Activated CD4-positive, CD25-positive, alpha-beta regulatory T cell treated with anti-CD3 and anti-CD28 coated beads, Interleukin-2, amount 50 U/mL, for 24 hours (primary cell): ENCODE data around the gene SLC5A2.
"Not testable (repeated sequence)": the region's sequence is repeated elsewhere in the genome, so short reads cannot be mapped to it uniquely, and the experiment has no call there.

Source experiments
- ATAC-seq, 2 donors: fragments of 150-1000 bp; cut with Tn5 transposase; one replicate each; pipeline ENCODE4 v1.10.0; 2021; ENCODE audit warnings: mild to moderate bottlenecking in 1 of 2, moderate library complexity in 1 of 2

The SLC5A2 gene

GRCh38 chr16:31483081-31483480 is at the start of gene SLC5A2:
SLC5A2 (plus strand) TSS chr16:31483123; CDS start chr16:31483137, 14 bp downstream.
- no peak for ATAC-seq

GRCh38 chr16:31435341-31436220 is 47.3 kb upstream of the SLC5A2 start:
- no peak for ATAC-seq

- ATAC-seq: no peak
These were observed 46.5 kb upstream of the SLC5A2 start for GRCh38 chr16:31436221-31437045.

- ATAC-seq: no peak
These were observed 44.5 kb upstream of the SLC5A2 start for GRCh38 chr16:31438414-31438813.

- ATAC-seq: not testable (repeated sequence)
These were observed 43.9 kb upstream of the SLC5A2 start for GRCh38 chr16:31439023-31439422.

GRCh38 chr16:31439519-31439918 is 43.4 kb upstream of the SLC5A2 start:
- ATAC-seq: no peak

- no peak for ATAC-seq
These were observed 42.3 kb upstream of the SLC5A2 start for GRCh38 chr16:31440516-31441184.

- ATAC-seq: no peak
These were observed 41.0 kb upstream of the SLC5A2 start for GRCh38 chr16:31441956-31442355.

GRCh38 chr16:31445931-31446330 is 37.0 kb upstream of the SLC5A2 start:
- ATAC-seq: not testable (repeated sequence)

- ATAC-seq: no peak
These were observed 31.7 kb upstream of the SLC5A2 start for GRCh38 chr16:31451201-31451600.

- ATAC-seq: peak; percentile 37 to 58
These were observed 31.1 kb upstream of the SLC5A2 start for GRCh38 chr16:31451681-31452351.

- no peak for ATAC-seq
These were observed 30.3 kb upstream of the SLC5A2 start for GRCh38 chr16:31452631-31453106.

GRCh38 chr16:31453255-31454204 is 29.4 kb upstream of the SLC5A2 start:
- ATAC-seq: no peak

- ATAC-seq: no peak
These were observed 27.2 kb upstream of the SLC5A2 start for GRCh38 chr16:31455601-31456314.

- no peak for ATAC-seq
These were observed 25.9 kb upstream of the SLC5A2 start for GRCh38 chr16:31456988-31457360.

- ATAC-seq: no peak
These were observed 24.7 kb upstream of the SLC5A2 start for GRCh38 chr16:31458073-31458843.

- ATAC-seq: peak; percentile 81 to 82
These were observed 23.9 kb upstream of the SLC5A2 start, which contains the start of gene ARMC5 for GRCh38 chr16:31458844-31459686. ARMC5 (plus strand) TSS chr16:31459501; CDS start chr16:31459525, 24 bp downstream.
